HepG2 (cell line): Measurements from ENCODE around the gene ZNF804B.

Experiments used
- IRF1 ChIP-seq: sonication (generic); formaldehyde crosslinking; IDR thresholded peaks from 2 replicates; pipeline ENCODE4 v1.4.0; 2020; ENCODE audit warnings: low read depth, mild to moderate bottlenecking, missing genetic modification reagents
- ZC3H13 ChIP-seq: sonication (generic); formaldehyde crosslinking; IDR thresholded peaks from 2 replicates; pipeline ENCODE4 v1.8.1; 2023; ENCODE audit warnings: mild to moderate bottlenecking, missing genetic modification reagents, moderate library complexity

GRCh38 chr7:89283302-89283701 lies 523.8 kb downstream of the ZNF804B start:
- TF ChIP-seq IRF1 (no peak), ZC3H13 (CRISPR knock-in tag) (no peak)
